Sigmoid colon (tissue), 7 donors: ENCODE results near the gene KRTAP5-3. TPM values are rescaled to one million over a fixed set of nuclear protein-coding genes. Genes with fewer than 3 reads are reported as not detected.

Experiments
- DNase-seq: peaks from one replicate; pipeline ENCODE4 v3.0.0-alpha.2; 2019
- H3K27ac ChIP-seq, 4 donors: fragments of 200-600 bp; sonication (generic); one replicate each; pipeline ENCODE4 v1.5.1; 2016 to 2019; ENCODE audit warnings: mild to moderate bottlenecking in 1 of 4
- H3K27me3 ChIP-seq, 3 donors: fragments of 200-600 bp; sonication (generic); one replicate each; pipeline ENCODE4 v1.5.1; 2019; ENCODE audit warnings: mild to moderate bottlenecking in 1 of 3
- H3K36me3 ChIP-seq, 4 donors: fragments of 200-600 bp; sonication (generic); one replicate each; pipeline ENCODE4 v1.5.1; 2016 to 2019
- H3K4me1 ChIP-seq, 4 donors: fragments of 200-600 bp; sonication (generic); one replicate each; pipeline ENCODE4 v1.5.1; 2017 to 2019
- H3K4me3 ChIP-seq, 4 donors: fragments of 200-600 bp; sonication (generic); one replicate each; pipeline ENCODE4 v1.5.1; 2017 to 2019; ENCODE audit warnings: mild to moderate bottlenecking in 2 of 4, moderate library complexity in 1 of 4
- H3K9me3 ChIP-seq, 4 donors: fragments of 200-600 bp in 3 of 4; sonication (generic) in 3 of 4; one replicate each; pipeline versions ENCODE4 v1.5.1 to v1.6.1; 2013 to 2019
- EP300 ChIP-seq, 4 donors: sonication (generic); formaldehyde crosslinking; IDR thresholded peaks; one replicate each; pipeline ENCODE4 v1.6.1; 2017; ENCODE audit warnings: antibody characterized with exemption in 4 of 4
- POLR2A ChIP-seq, 2 donors: fragments of 450-650 bp; IDR thresholded peaks; one replicate each; pipeline ENCODE4 v1.6.1; 2016; ENCODE audit warnings: antibody characterized with exemption in 2 of 2, mild to moderate bottlenecking in 2 of 2, moderate library complexity in 2 of 2
- POLR2AphosphoS5 ChIP-seq, 4 donors: sonication (generic); formaldehyde crosslinking; IDR thresholded peaks; one replicate each; pipeline ENCODE4 v1.6.1; 2017; ENCODE audit warnings: antibody characterized with exemption in 4 of 4
- WGBS, 2 donors: extraction: QIAGEN DNeasy Blood & Tissue Kit; methylation state at CpG; one replicate each; pipeline ENCODE4 v1.1.7; 2013; 5-methylcytosine and 5-hydroxymethylcytosine counted together
- intact Hi-C: fragments of 100-400 bp; cut with DNase I; formaldehyde crosslinking; loops from one replicate; pipeline ENCODE4 v1.15.1; 2023
- polyA plus RNA-seq, 3 donors: library from polyadenylated mRNA; stranded (reverse); fragments of 200-250 nt; gene quantifications; one replicate each; pipeline ENCODE4 v1.2.3, GENCODE V29; 2013
- total RNA-seq, 4 donors: library from RNA; depleted of rRNA; stranded (reverse); fragments of >200 nt; gene quantifications; one replicate each; pipeline ENCODE4 v1.1.0, GENCODE V29; 2016
- TF ChIP-seq, protein P1 (sequence below), 4 experiments: fragments of 450-650 bp in 3 of 4; fragments of 200-600 bp in 1 of 4; IDR thresholded peaks; one replicate each; pipeline ENCODE4 v1.5.1; 2016 to 2019; ENCODE audit warnings: antibody characterized with exemption in 4 of 4, mild to moderate bottlenecking in 3 of 4, moderate library complexity in 2 of 4
- donor health status: healthy with polysubstance abuse.
- donor health status: Bipolar disorder and iron deficiency.
- donor health status: healthy.

The KRTAP5-3 gene
- total and polyA plus RNA-seq, 7 donors, result not detected

- WGBS, 2 donors, result 78 to 83% methylated on average over 15 of the region's 15 CpGs
- no peak overlapping the region for H3K4me3 ChIP-seq
- peaks cover 0 to 60% (median 49%) of the 10 kb centered on the region in 4 donors for H3K4me1 ChIP-seq
- TF ChIP-seq POLR2A (IDR thresholded peaks at IDR 0.05) (no peak), EP300 (IDR thresholded peaks at IDR 0.05) (no peak), POLR2AphosphoS5 (IDR thresholded peaks at IDR 0.05) (no peak)
- TF ChIP-seq, protein P1, sequence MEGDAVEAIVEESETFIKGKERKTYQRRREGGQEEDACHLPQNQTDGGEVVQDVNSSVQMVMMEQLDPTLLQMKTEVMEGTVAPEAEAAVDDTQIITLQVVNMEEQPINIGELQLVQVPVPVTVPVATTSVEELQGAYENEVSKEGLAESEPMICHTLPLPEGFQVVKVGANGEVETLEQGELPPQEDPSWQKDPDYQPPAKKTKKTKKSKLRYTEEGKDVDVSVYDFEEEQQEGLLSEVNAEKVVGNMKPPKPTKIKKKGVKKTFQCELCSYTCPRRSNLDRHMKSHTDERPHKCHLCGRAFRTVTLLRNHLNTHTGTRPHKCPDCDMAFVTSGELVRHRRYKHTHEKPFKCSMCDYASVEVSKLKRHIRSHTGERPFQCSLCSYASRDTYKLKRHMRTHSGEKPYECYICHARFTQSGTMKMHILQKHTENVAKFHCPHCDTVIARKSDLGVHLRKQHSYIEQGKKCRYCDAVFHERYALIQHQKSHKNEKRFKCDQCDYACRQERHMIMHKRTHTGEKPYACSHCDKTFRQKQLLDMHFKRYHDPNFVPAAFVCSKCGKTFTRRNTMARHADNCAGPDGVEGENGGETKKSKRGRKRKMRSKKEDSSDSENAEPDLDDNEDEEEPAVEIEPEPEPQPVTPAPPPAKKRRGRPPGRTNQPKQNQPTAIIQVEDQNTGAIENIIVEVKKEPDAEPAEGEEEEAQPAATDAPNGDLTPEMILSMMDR (IDR thresholded peaks at IDR 0.05), result no peak
- intact Hi-C loops, result no loop called here
- H3K27me3 ChIP-seq, result no peaks in the 10 kb centered on the region
- peak overlapping the region; percentile 92 to 99 (median 95) for H3K27ac ChIP-seq
- H3K36me3 ChIP-seq, result peaks cover 0 to 25% (median 10%) of the 10 kb centered on the region in 4 donors
- H3K9me3 ChIP-seq, result no peaks in the 10 kb centered on the region
- no peak for DNase-seq
These were observed 48.1 kb downstream of the KRTAP5-3 start for GRCh38 chr11:1560002-1560648.

DNA sequence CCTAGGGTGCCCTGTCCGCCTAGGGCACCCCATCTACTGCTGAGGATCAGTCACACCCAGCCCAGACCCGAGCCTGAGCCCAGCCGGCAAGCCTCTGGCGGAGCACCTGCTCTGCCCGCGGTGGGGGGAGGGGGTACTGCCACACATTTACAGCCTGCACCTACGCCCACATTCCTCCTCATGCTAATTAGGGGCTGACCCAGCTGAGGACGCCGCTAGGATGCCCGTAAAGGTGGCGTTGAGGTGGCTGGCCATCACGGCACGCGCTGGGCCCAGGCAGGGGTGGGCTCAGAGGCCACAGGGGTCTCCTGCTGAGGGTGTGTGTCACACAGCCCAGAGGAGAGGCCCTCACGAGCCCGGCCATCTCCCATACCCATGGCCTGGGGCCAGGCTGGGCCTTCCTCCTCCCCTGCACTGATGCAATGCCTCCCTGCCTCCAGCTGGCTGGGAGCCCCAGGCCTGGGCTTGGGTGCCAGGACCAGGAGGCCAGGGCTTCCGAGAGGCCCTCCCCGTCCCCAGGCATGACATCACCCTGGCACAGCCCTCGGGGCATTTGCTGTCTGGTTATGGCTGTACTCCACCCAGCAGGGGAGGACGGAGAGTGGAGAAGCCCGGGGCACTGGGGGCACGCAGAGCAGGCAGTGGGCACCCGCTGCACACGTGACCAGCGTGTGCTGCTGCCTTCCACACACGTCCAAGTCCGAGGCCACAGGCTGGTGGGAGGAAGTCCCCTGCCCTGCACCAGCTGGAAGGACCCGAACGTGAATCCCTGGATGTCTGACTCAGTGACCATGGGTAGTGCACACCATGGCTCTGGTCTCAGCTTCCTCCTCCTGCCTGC is 48.9 kb downstream of the KRTAP5-3 start:
- no peaks in the 10 kb centered on the region for H3K27me3 ChIP-seq
- 14 to 47% methylated on average over 29 of the region's 29 CpGs for WGBS, 2 donors
- peaks cover 0 to 25% (median 10%) of the 10 kb centered on the region in 4 donors for H3K36me3 ChIP-seq
- H3K27ac ChIP-seq, result peak overlapping the region; percentile 92 to 99 (median 95)
- DNase-seq, result peak; percentile 99
- H3K4me3 ChIP-seq, result peak overlapping the region in 2 of 4 donors; percentile 9 to 10
- TF ChIP-seq, protein P1 (IDR thresholded peaks at IDR 0.05), result peak in 1 of 4 experiments; percentile 19
- TF ChIP-seq POLR2AphosphoS5 (IDR thresholded peaks at IDR 0.05), result peak; percentile 78 to 87 (median 82)
- peak in 2 of 4 donors; percentile 78 to 89 for TF ChIP-seq EP300 (IDR thresholded peaks at IDR 0.05)
- TF ChIP-seq POLR2A (IDR thresholded peaks at IDR 0.05), result peak in 1 of 2 donors; percentile 13
- H3K9me3 ChIP-seq, result no peaks in the 10 kb centered on the region
- intact Hi-C loops, result loop anchor here (5.0 kb wide), 1 partner anchor 97 kb away; no protein-coding TSS in a partner anchor
- H3K4me1 ChIP-seq, result peaks cover 0 to 53% (median 41%) of the 10 kb centered on the region in 4 donors

DNA sequence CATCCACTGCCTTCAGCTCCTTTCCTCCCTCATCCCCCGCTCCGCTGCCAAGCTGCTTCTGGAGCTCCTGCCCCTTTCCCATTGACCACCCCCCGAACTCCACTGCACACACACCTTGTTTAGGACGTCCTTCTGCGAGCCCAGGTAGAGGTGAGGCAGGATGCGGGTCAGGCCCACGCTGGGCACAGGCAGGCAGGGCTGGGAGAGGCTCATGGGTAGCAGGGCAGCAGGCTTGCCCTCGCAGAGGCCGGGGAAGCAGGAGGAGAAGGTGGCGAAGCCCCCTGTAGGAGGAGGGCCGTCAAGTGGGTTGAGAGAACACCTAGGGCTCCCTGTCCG is 49.5 kb downstream of the KRTAP5-3 start:
- Histone ChIP-seq H3K4me3 (peak overlapping the region in 2 of 4 donors; percentile 9 to 10), H3K9me3 (no peaks in the 10 kb centered on the region), H3K27ac (peak overlapping the region; percentile 92 to 99 (median 95)), H3K27me3 (no peaks in the 10 kb centered on the region), H3K4me1 (peaks cover 0 to 47% (median 35%) of the 10 kb centered on the region in 4 donors), H3K36me3 (peaks cover 0 to 25% (median 10%) of the 10 kb centered on the region in 4 donors)
- intact Hi-C loops, result loop anchor here (1.0 to 5.0 kb wide), 2 partner anchors 14 to 96 kb away; partner anchors contain the start of gene DUSP8
- WGBS, 2 donors, result 29 to 66% methylated on average over 12 of the region's 12 CpGs
- no peak for DNase-seq
- TF ChIP-seq, protein P1 (IDR thresholded peaks at IDR 0.05), result no peak
- no peak for TF ChIP-seq POLR2A (IDR thresholded peaks at IDR 0.05)
- no peak for TF ChIP-seq EP300 (IDR thresholded peaks at IDR 0.05)
- no peak for TF ChIP-seq POLR2AphosphoS5 (IDR thresholded peaks at IDR 0.05)

DNA sequence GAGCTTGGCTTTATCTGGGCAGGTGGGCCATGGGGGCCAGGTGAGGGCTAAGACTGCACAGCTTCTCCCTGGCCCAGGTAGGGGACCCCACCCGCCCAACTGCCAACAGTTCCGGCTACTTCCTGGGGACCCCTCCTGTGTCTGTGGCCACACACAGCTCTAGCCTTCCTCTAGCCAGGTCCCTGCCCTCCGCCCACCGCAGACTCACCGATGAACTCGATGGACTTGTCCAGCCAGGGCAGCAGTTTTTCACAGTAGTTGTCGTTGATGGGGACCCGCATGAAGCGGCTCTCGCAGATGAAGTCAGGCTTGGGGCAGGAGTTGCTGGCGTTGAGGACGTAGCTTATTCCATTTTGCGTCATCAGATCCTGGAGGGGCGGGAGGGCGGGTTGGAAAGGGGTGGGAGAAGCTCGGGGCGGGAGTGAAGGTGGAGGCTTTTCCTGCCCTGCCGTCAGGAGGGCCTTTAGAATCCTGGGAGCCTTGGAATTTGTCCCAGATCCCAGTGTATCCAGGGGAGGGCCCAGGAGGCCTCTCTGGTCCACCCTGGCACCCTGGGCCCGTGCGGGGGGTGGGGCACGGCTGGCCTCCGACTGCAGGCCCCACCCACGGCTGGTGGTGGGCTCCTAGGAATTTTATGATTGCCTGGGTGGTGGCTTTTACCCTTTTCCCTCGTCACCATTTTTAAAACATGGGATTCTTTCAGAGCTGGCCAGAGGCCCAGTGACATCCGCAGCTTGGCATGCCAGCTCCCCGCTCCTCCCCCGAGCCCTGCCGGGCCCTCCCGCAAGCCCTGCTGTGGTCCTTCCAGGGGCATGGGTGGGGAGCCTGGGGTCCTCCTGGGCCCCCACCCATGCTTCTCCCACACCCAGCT is 50.1 kb downstream of the KRTAP5-3 start:
- DNase-seq, result peak; percentile 93
- intact Hi-C loops, result loop anchor here (1.0 to 5.0 kb wide), 2 partner anchors 14 to 96 kb away; partner anchors contain the start of gene DUSP8
- peaks cover 0 to 42% (median 34%) of the 10 kb centered on the region in 4 donors for H3K4me1 ChIP-seq
- 30 to 57% methylated on average over 29 of the region's 29 CpGs for WGBS, 2 donors
- TF ChIP-seq, protein P1 (IDR thresholded peaks at IDR 0.05), result no peak
- TF ChIP-seq EP300 (IDR thresholded peaks at IDR 0.05), result peak in 1 of 4 donors; percentile 61
- peak in 1 of 2 donors; percentile 9 for TF ChIP-seq POLR2A (IDR thresholded peaks at IDR 0.05)
- peak; percentile 30 to 48 (median 36) for TF ChIP-seq POLR2AphosphoS5 (IDR thresholded peaks at IDR 0.05)
- H3K9me3 ChIP-seq, result no peaks in the 10 kb centered on the region
- H3K4me3 ChIP-seq, result peak overlapping the region in 1 of 4 donors; percentile 10
- H3K36me3 ChIP-seq, result peaks cover 0 to 20% (median 7%) of the 10 kb centered on the region in 4 donors
- no peaks in the 10 kb centered on the region for H3K27me3 ChIP-seq
- peak overlapping the region; percentile 92 to 99 (median 95) for H3K27ac ChIP-seq
